Erythroblast (primary cell): ENCODE results near the gene ARAP2.

Source experiments
- GATA1 ChIP-seq: IDR thresholded peaks from 2 replicates; pipeline ENCODE4 v1.6.1; 2011; ENCODE audit warnings: low read depth, mild to moderate bottlenecking, control low read depth, low read length, moderate library complexity
- POLR2A ChIP-seq: IDR thresholded peaks from 2 replicates; pipeline ENCODE4 v1.6.1; 2011; ENCODE audit warnings: mild to moderate bottlenecking, low read length

GRCh38 chr4:36280555-36280954 lies 36.2 kb upstream of the ARAP2 start:
- TF ChIP-seq POLR2A (no peak), GATA1 (no peak)
